Measurements from ENCODE around the gene HAPLN3.

The HAPLN3 gene

GRCh38 chr15:88905576-88905975, 10.2 kb upstream of the HAPLN3 start:
- no peak for DNase-seq (ENCODE audit: extremely low spot score)
- POLR2A ChIA-PET = no interaction called here
- CTCF ChIA-PET = interaction anchor here (1.1 to 3.6 kb wide), 38 partner anchors 9 to 395 kb away, joined by 3 to 29 read pairs (median 6); partner anchors contain the start of genes HAPLN3, ISG20 and MFGE8
- TF ChIP-seq, protein P1, sequence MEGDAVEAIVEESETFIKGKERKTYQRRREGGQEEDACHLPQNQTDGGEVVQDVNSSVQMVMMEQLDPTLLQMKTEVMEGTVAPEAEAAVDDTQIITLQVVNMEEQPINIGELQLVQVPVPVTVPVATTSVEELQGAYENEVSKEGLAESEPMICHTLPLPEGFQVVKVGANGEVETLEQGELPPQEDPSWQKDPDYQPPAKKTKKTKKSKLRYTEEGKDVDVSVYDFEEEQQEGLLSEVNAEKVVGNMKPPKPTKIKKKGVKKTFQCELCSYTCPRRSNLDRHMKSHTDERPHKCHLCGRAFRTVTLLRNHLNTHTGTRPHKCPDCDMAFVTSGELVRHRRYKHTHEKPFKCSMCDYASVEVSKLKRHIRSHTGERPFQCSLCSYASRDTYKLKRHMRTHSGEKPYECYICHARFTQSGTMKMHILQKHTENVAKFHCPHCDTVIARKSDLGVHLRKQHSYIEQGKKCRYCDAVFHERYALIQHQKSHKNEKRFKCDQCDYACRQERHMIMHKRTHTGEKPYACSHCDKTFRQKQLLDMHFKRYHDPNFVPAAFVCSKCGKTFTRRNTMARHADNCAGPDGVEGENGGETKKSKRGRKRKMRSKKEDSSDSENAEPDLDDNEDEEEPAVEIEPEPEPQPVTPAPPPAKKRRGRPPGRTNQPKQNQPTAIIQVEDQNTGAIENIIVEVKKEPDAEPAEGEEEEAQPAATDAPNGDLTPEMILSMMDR (IDR thresholded peaks at IDR 0.05; ENCODE audit: control extremely low read depth, extremely low read depth, low read depth, missing control alignments) = no peak

DNA sequence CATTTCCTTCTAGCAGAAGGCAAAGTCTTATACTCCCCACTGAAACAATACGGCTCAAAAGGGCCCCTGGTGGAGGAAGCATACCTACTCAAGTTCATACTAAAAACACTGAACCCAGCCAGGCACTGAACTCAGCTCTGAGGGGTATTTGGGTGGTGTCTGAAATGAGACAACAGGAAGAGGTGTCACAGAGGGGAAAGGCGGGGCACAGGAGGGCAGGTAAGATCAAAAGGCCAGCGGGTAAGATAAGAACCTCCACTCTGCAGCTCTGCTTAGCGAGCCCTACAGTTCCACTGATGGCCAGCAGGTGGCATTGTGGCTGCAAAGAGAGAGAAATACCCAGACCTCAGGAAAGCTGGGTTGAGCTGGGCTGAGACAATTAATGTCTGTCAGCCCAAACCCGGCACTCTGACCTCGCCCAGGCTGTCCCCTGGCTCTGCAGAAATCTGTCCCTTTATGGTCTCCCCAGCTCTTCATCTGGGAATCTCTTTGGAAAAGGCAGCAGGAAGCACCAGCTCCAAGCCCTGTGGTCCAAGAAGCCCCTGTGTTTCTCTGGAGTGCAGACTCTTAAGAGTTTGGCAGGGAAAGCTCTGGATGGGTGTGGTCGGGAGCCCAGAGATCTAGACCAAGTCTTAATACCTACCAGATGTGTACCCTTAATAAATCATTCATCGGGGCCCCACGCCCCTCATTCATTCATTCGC, 9.4 kb upstream of the HAPLN3 start:
- DNase-seq (ENCODE audit: extremely low spot score) = peak; percentile 85
- POLR2A ChIA-PET = no interaction called here
- CTCF ChIA-PET = interaction anchor here (0.7 to 3.6 kb wide), 51 partner anchors 9 to 396 kb away, joined by 3 to 29 read pairs (median 5); partner anchors contain the start of genes HAPLN3, ISG20 and MFGE8
- TF ChIP-seq, protein P1 (IDR thresholded peaks at IDR 0.05; ENCODE audit: control extremely low read depth, extremely low read depth, low read depth, missing control alignments) = peak; percentile 93

DNA sequence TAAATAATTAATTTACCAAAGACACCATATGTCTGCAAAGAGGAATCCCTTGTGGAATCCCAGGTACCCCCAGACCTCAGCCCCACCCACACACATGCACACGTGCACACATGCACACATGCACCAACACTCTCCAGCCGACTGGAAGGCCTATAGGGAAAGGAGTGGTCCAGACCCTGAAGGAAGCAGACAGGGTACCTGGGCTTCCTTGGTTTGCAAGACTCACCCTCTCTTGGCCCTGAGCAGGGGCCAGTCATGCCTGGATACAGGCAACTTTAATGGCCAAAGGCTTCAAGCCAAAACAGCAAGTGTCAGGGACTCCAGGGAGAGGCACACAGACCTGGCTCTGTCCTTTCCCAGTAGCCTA, 8.9 kb upstream of the HAPLN3 start:
- DNase-seq (ENCODE audit: extremely low spot score) = no peak
- TF ChIP-seq, protein P1 (IDR thresholded peaks at IDR 0.05; ENCODE audit: control extremely low read depth, extremely low read depth, low read depth, missing control alignments) = no peak
- CTCF ChIA-PET = interaction anchor here (0.7 to 3.6 kb wide), 45 partner anchors 7 to 302 kb away, joined by 3 to 29 read pairs (median 5); partner anchors contain the start of genes HAPLN3, ISG20 and MFGE8
- POLR2A ChIA-PET = no interaction called here

GRCh38 chr15:88902846-88903245, 7.5 kb upstream of the HAPLN3 start:
- TF ChIP-seq, protein P1 (IDR thresholded peaks at IDR 0.05; ENCODE audit: control extremely low read depth, extremely low read depth, low read depth, missing control alignments) = no peak
- no peak for DNase-seq (ENCODE audit: extremely low spot score)
- POLR2A ChIA-PET = no interaction called here
- CTCF ChIA-PET = interaction anchor here (1.1 to 3.6 kb wide), 3 partner anchors 9 to 275 kb away, joined by 3 to 23 read pairs (median 3); no protein-coding TSS in a partner anchor

DNA sequence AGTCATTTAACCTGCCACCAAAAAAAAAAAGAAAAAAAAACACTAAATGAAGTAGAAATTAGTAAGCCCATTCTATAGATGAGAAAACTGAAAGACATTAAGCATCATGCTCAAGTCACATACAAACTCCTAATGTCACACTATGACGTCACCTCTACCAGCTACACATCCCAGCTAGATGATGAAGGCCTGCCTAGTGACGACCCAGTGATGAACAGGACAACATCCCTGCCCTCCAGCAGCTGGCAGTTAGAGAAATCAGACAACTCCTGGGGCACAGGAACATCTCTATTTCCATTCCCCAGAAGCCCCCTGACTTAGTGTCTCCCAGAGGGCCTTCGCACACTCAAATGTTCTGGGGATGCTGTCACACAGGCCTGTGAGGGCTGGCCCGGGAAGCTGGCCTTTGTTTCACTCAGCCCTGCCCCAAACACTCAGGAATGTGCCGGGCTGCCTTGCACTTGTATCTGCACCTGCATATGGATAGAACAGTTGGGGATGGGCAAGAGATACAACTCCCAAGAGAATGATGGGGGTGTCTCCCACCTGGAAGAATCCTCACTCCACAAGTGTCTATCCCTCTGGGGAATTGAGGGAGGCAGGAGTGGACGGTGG, 7.0 kb upstream of the HAPLN3 start:
- DNase-seq (ENCODE audit: extremely low spot score) = no peak
- POLR2A ChIA-PET = no interaction called here
- TF ChIP-seq, protein P1 (IDR thresholded peaks at IDR 0.05; ENCODE audit: control extremely low read depth, extremely low read depth, low read depth, missing control alignments) = no peak
- CTCF ChIA-PET = interaction anchor here (1.1 kb wide), 1 partner anchor 12 kb away, joined by 3 read pairs; no protein-coding TSS in a partner anchor

DNA sequence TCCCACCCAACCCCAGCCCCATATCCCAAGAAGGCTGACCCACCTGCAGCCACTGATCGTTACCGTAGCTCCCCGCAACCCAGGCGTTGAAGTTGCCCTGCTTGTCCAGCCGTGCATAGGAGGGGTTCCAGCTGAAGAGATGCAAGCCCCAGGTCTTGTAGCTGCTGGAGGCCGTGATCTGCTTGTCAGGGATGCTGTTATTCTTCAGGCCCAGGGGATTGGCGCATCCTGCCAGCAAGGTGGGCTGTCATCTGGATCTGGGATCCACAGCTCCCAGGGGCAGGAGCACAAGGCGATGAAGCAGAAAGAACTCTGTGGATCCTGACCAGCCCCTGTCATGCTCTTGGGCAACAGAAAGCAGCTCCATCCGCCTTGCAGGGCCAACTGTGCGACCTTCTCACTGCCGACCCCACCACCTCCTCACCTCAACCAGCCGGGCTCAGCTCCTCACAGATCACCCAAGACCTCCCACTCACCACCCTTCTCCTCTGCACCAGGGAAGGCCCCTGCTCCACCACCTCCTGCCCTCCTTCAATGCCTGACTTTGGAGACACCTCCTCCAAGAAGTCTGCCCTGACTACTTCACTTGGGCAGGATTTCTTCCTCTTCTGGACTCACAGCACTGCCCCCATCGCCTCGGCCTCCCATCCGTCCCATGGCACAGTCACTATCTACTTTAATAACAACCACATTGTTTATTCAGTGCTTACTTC, 6.3 kb upstream of the HAPLN3 start:
- ChIA-PET POLR2A (no interaction called here), CTCF (no interaction called here)
- TF ChIP-seq, protein P1 (IDR thresholded peaks at IDR 0.05; ENCODE audit: control extremely low read depth, extremely low read depth, low read depth, missing control alignments) = no peak
- no peak for DNase-seq (ENCODE audit: extremely low spot score)
